NT2/D1 (cell line): ENCODE measurements around the gene RIPOR3.
"Not testable (repeated sequence)": the region's sequence is repeated elsewhere in the genome, so short reads cannot be mapped to it uniquely, and the experiment has no call there.

Experiments used
- DNase-seq: peaks from one replicate; pipeline ENCODE4 v3.0.0-alpha.2; 2011; ENCODE audit warnings: low read depth, low spot score
- H3K27me3 ChIP-seq: 2 replicates; pipeline ENCODE4 v1.6.0; 2011; ENCODE audit warnings: mild to moderate bottlenecking; ENCODE audit not compliant: insufficient read length, insufficient read depth
- H3K36me3 ChIP-seq: 2 replicates; pipeline ENCODE4 v1.6.1; 2011; ENCODE audit warnings: mild to moderate bottlenecking, low read length, mixed read lengths; ENCODE audit not compliant: insufficient read depth, insufficient read length
- H3K4me1 ChIP-seq: 2 replicates; pipeline ENCODE4 v1.5.1; 2011; ENCODE audit not compliant: insufficient read depth, insufficient read length
- H3K4me3 ChIP-seq: 2 replicates; pipeline ENCODE4 v1.5.1; 2011; ENCODE audit warnings: low read depth; ENCODE audit not compliant: insufficient read length
- H3K9ac ChIP-seq: 2 replicates; pipeline ENCODE4 v1.6.0; 2011; ENCODE audit warnings: low read depth; ENCODE audit not compliant: insufficient read length
- H3K9me3 ChIP-seq: 2 replicates; pipeline ENCODE4 v1.5.1; 2011; ENCODE audit warnings: mild to moderate bottlenecking, low read length; ENCODE audit not compliant: insufficient read depth
- SUZ12 ChIP-seq: IDR thresholded peaks from 2 replicates; pipeline ENCODE4 v1.6.1; 2011; ENCODE audit not compliant: insufficient read length, insufficient read depth; ENCODE audit errors: extremely low read depth
- YY1 ChIP-seq: IDR thresholded peaks from 2 replicates; pipeline ENCODE4 v1.6.1; 2011; ENCODE audit not compliant: insufficient read length, insufficient read depth
- ZNF274 ChIP-seq: IDR thresholded peaks from 2 replicates; pipeline ENCODE4 v1.6.1; 2011; ENCODE audit warnings: mild to moderate bottlenecking, low read depth, low read length

Gene RIPOR3

DNA sequence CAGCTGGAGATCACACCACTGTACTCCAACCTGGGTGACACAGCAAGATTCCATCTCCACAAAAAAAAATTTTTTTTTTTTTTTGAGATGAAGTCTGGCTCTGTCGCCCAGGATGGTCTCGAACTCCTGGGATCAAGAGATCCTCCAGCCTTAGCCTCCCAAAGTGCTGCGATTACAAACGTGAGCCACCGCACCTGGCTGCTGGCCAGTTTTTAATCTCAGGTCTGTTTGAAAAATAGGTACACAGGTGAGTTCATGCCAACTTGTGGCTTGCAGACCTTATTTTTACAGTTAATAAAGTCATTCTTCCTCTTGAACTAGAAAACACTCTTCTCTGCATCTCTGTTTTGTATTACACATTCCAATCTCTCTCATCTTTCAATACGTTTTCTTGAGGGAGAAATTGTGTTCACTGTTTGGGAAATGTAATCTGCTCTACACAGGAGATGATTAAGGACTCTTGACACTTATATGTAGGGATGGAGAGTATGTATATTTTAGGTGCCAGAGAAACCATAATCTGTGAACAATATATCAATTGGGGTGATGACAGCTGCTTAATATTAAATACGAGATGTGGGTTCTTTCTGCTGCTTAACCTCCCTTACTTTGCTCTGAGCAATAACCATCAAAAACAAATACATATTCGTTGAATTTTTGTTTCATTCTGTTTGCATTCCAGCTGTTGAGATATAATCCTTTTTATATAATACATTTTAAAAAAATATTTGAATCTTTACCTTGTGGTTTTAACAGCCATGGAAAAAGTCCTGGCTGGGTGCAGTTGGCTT lies 17.7 kb upstream of the RIPOR3 start:
- H3K36me3 ChIP-seq, result no peaks in the 10 kb centered on the region
- H3K4me1 ChIP-seq, result peaks cover 3% of the 10 kb centered on the region
- no peak for DNase-seq
- TF ChIP-seq YY1 (no peak), ZNF274 (no peak), SUZ12 (no peak)
- no peak overlapping the region for H3K4me3 ChIP-seq
- H3K9me3 ChIP-seq, result no peaks in the 10 kb centered on the region
- no peak overlapping the region for H3K9ac ChIP-seq
- H3K27me3 ChIP-seq, result no peaks in the 10 kb centered on the region

DNA sequence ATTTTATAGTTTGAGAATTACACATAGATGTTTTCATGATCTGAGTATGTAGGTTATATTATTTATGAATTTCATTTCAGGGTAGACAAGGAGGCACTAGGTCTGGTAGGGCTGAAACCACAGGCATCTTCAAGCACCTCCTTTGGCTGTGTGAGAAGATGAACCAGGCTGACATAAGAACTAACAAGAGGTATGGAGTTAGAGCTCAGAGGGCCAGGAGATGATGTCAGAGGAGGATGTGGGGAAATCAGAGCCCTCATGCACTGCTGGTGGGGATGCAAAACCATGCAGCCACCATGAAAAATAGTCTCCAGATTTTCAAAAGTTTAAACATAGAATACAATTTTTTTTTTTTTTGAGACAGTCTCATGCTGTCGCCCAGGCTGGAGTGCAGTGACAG lies 13.6 kb upstream of the RIPOR3 start:
- no peak overlapping the region for H3K9ac ChIP-seq
- H3K9me3 ChIP-seq, result no peaks in the 10 kb centered on the region
- H3K4me3 ChIP-seq, result no peak overlapping the region
- no peaks in the 10 kb centered on the region for H3K27me3 ChIP-seq
- DNase-seq, result no peak
- TF ChIP-seq SUZ12 (no peak), ZNF274 (no peak), YY1 (no peak)
- H3K4me1 ChIP-seq, result no peaks in the 10 kb centered on the region
- no peaks in the 10 kb centered on the region for H3K36me3 ChIP-seq

DNA sequence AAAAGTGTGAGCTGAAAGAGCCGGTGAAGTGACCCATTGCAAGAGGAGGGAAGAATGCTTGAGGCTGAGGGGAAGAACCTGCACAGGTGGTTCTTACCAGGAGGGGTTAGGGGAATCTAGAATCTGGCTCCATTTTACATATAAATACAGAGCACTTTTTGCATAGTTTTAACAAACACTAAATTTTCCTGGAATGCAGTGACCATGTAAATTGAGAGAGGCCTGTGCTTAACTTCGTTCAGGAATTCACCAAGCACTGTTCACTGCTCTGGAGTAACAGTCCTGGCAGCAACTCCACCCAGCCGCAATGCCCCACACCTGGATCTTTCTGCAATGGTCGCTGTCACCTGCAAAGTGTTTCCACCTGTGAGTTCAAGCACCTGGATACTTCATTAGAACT lies 13.2 kb upstream of the RIPOR3 start:
- DNase-seq, result no peak

DNA sequence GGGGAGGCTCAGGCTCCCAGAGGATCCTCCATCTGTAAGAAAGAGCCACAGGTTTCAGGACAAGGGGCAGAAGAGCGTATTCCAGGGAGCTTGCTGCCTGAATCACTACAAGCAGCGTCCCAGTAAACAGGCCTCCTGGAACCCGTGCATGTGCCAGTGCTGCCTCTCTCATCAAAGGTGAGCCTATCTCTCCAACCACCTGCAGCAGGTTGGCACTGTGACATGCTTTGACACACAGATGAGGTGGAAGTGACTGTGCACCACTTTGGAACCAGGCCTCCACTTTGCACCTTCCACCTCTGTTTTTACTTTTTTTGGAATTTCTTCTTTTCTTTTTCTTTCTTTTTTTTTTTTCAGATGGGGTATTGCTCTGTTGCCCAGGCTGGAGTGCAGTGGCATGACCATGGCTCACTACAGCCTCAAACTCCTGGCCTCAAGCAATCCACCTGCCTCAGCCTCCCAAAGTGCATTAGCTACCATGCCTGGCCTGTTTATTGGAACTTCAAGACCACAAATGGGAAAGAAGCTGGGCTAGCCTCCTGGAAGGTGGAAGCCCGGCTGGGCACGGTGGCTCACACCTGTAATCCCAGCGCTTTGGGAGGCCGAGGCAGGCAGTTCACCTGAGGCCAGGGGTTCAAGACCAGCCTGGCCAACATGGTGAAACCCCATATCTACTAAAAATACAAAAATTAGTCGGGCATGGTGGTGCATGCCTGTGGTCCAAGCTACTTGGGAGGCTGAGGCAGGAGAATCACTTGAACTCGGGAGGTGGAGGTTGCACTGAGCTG lies 12.5 kb upstream of the RIPOR3 start:
- not testable (repeated sequence) for H3K9ac ChIP-seq, H3K4me3 ChIP-seq, H3K27me3 ChIP-seq, DNase-seq, H3K9me3 ChIP-seq, H3K36me3 ChIP-seq, H3K4me1 ChIP-seq

More for the DNA sequence above, 13.2 kb upstream of the RIPOR3 start:
- no peaks in the 10 kb centered on the region for H3K27me3 ChIP-seq
- H3K36me3 ChIP-seq, result no peaks in the 10 kb centered on the region
- no peak for TF ChIP-seq YY1
- TF ChIP-seq SUZ12, result no peak
- no peak for TF ChIP-seq ZNF274
- no peaks in the 10 kb centered on the region for H3K9me3 ChIP-seq
- no peak overlapping the region for H3K4me3 ChIP-seq
- H3K9ac ChIP-seq, result no peak overlapping the region
- no peaks in the 10 kb centered on the region for H3K4me1 ChIP-seq

DNA sequence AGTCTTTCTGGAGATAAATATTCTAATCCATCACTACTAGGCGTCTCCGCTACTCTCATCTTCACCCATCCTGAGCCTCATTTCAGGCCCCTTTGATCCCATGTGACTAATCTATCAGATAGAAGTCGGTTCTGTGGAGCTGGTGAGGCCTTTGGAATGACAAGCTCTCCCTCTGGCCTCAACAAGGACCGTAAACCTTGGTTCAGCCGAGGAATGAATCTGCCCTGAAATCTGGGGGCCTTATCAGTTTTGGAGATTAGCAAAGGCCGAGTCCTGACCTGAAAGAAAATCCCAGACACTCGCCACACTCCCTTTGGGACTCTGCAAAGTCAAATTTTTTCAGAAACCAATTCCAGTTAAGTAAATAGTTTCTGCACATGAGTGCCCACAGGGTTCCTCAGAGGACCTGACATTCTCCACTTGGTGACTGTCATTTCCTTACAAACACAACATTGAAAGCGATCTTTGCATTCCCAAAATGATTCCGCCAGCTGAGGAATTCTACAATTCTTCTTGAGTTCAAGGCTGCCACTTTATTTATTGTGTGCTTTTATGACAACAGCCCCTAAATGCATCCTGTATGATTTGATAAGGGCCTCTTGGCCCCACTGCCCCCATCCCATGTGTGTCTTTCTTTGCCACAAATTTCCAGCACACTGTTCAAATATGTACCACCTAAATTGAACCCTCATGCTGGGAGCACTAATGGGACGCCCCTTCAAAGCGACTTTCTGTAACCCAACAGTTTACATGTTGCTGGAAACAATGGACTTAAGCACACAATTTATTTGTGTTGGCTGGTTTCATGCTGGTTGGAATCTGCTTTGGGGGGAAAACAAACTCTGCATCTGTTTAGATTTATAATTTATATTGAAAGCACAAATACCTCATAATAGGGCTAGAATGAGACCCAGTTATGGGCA lies 10.0 kb upstream of the RIPOR3 start:
- H3K36me3 ChIP-seq, result no peaks in the 10 kb centered on the region
- H3K27me3 ChIP-seq, result no peaks in the 10 kb centered on the region
- H3K4me3 ChIP-seq, result no peak overlapping the region
- DNase-seq, result no peak
- no peaks in the 10 kb centered on the region for H3K9me3 ChIP-seq
- H3K9ac ChIP-seq, result no peak overlapping the region
- no peaks in the 10 kb centered on the region for H3K4me1 ChIP-seq
- TF ChIP-seq YY1, result no peak
- no peak for TF ChIP-seq SUZ12
- TF ChIP-seq ZNF274, result no peak

DNA sequence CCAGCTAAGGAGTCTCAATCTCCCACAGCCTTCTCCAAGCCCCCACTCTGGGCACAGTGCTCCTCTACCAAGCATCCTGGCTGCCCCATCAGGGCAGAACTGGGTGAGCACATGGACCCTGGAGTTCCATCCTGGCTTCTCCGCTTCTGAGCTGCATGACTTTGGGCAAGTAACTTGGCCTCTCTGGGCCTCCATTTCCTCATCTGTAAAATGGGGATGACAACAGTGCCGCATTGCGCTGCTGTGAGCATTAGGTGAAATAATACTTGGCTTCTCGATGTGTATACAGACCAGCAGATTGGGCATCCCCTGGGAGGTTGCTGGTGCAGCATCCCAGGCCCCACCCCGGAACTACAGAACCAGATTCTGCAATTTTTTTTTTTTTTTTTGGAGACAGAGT lies 8.3 kb upstream of the RIPOR3 start:
- H3K9me3 ChIP-seq, result no peaks in the 10 kb centered on the region
- no peak overlapping the region for H3K4me3 ChIP-seq
- H3K4me1 ChIP-seq, result no peaks in the 10 kb centered on the region
- TF ChIP-seq ZNF274 (no peak), SUZ12 (no peak), YY1 (no peak)
- DNase-seq, result no peak
- H3K36me3 ChIP-seq, result no peaks in the 10 kb centered on the region
- no peak overlapping the region for H3K9ac ChIP-seq
- no peaks in the 10 kb centered on the region for H3K27me3 ChIP-seq

DNA sequence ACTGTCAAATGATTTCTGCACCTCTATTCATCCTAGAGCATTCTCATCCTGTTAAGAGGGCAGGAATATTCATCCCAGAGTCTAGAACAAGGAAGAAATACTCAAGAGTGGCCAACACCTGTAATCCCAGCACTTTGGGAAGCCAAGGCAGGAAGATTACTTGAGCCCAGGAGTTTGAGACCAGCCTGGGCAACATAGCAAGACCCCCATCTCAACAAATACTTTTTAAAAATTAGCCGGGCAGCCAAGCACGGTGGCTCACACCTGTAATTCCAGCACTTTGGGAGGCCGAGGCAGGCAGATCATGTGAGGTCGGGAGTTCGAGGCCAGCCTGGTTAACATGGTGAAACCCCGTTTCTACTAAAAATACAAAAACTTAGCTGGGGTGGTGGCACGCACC lies 6.9 kb upstream of the RIPOR3 start:
- not testable (repeated sequence) for H3K27me3 ChIP-seq, H3K9ac ChIP-seq, H3K4me1 ChIP-seq, H3K36me3 ChIP-seq, H3K4me3 ChIP-seq, H3K9me3 ChIP-seq, DNase-seq
